Common myeloid progenitor, CD34-positive (primary cell): ENCODE data around the gene SAG.

Experiments
- CTCF ChIA-PET: fragments of 350-600 bp; sonication (Branson Sonifier 250); formaldehyde crosslinking; loops from one replicate; lab custom pipeline; 2021; ENCODE audit warnings: antibody characterized with exemption; lab: Charles Lee
- POLR2A ChIA-PET: fragments of 350-600 bp; sonication (Branson Sonifier 250); formaldehyde crosslinking; loops from one replicate; lab custom pipeline; 2021; ENCODE audit warnings: antibody characterized with exemption; lab: Charles Lee
- DNase-seq, 3 donors: peaks; one replicate each; pipeline versions ENCODE4 v3.0.0 to v3.0.0-alpha.2; 2013
- H3K27ac ChIP-seq, 2 experiments: 1 replicate in 1 of 2; 2 replicates in 1 of 2; pipeline ENCODE4 v1.7.0; 2013; ENCODE audit warnings: inconsistent platforms in 2 of 2, low read length in 2 of 2, mild to moderate bottlenecking in 2 of 2, low read depth in 1 of 2, moderate library complexity in 1 of 2; ENCODE audit not compliant: severe bottlenecking in 2 of 2, insufficient read depth in 1 of 2, poor library complexity in 1 of 2
- H3K27me3 ChIP-seq, 5 experiments: replicated peaks in 2 of 5; 1 replicate in 3 of 5; 2 replicates in 2 of 5; pipeline versions ENCODE4 v1.6.1 to v1.7.0; 2013; ENCODE audit warnings: low read length in 4 of 5, mild to moderate bottlenecking in 2 of 5, moderate library complexity in 2 of 5, inconsistent platforms in 1 of 5; ENCODE audit not compliant: insufficient read depth in 5 of 5, control insufficient read depth in 4 of 5
- H3K36me3 ChIP-seq, 4 experiments: 1 replicate in 2 of 4; 2 replicates in 2 of 4; pipeline versions ENCODE4 v1.6.1 to v1.7.0; 2013; ENCODE audit warnings: low read length in 3 of 4, control low read depth in 1 of 4, mild to moderate bottlenecking in 1 of 4; ENCODE audit not compliant: control insufficient read depth in 4 of 4, insufficient read depth in 4 of 4
- H3K4me1 ChIP-seq, 4 experiments: 1 replicate in 3 of 4; 2 replicates in 1 of 4; pipeline versions ENCODE4 v1.6.1 to v1.7.1; 2013; ENCODE audit warnings: low read length in 3 of 4, mild to moderate bottlenecking in 3 of 4, control low read depth in 1 of 4, inconsistent platforms in 1 of 4, moderate library complexity in 1 of 4; ENCODE audit not compliant: control insufficient read depth in 4 of 4, insufficient read depth in 4 of 4; ENCODE audit errors: control extremely low read depth in 1 of 4
- H3K4me3 ChIP-seq, 7 experiments: 1 replicate in 4 of 7; 2 replicates in 3 of 7; pipeline versions ENCODE4 v1.5.1 to v1.7.0; 2013; ENCODE audit warnings: mild to moderate bottlenecking in 7 of 7, low read length in 6 of 7, moderate library complexity in 6 of 7, inconsistent platforms in 2 of 7, low read depth in 2 of 7, control low read depth in 1 of 7; ENCODE audit not compliant: insufficient read depth in 4 of 7, control insufficient read depth in 1 of 7; ENCODE audit errors: extremely low read depth in 1 of 7
- H3K9me3 ChIP-seq, 5 experiments: 1 replicate in 4 of 5; 2 replicates in 1 of 5; pipeline versions ENCODE4 v1.6.1 to v1.7.1; 2013; ENCODE audit warnings: low read length in 4 of 5, mild to moderate bottlenecking in 2 of 5, inconsistent platforms in 1 of 5, low read depth in 1 of 5, moderate library complexity in 1 of 5; ENCODE audit not compliant: control insufficient read depth in 4 of 5, insufficient read depth in 2 of 5; ENCODE audit errors: control extremely low read depth in 1 of 5
- WGBS: methylation state at CpG from one replicate; pipeline ENCODE4 v1.1.5; 2013; ENCODE audit not compliant: insufficient coverage; 5-methylcytosine and 5-hydroxymethylcytosine counted together

SAG gene

GRCh38 chr2:233365861-233366520 lies 58.4 kb downstream of the SAG start:
- Histone ChIP-seq H3K27ac (no peak overlapping the region), H3K4me3 (no peak overlapping the region), H3K9me3 (peaks cover 0 to 11% (median 5%) of the 10 kb centered on the region in 5 experiments), H3K4me1 (peaks cover 0 to 8% (median under 1%) of the 10 kb centered on the region in 4 experiments), H3K36me3 (peaks cover 0 to 8% (median 1%) of the 10 kb centered on the region in 4 experiments), H3K27me3 (no peaks in the 10 kb centered on the region)
- ChIA-PET POLR2A (no interaction called here), CTCF (interaction anchor here (1.4 to 1.7 kb wide), 2 partner anchors 10 to 19 kb away, joined by 3 to 6 read pairs; no protein-coding TSS in a partner anchor)
- DNase-seq: no peak
- 96% methylated on average over 5 of the region's 6 CpGs for WGBS

- 8% methylated on average over 2 of the region's 3 CpGs for WGBS
- H3K27ac ChIP-seq: no peak overlapping the region
- H3K9me3 ChIP-seq: peaks cover 0 to 11% (median 5%) of the 10 kb centered on the region in 5 experiments
- peak in 2 of 3 donors; percentile 66 to 68 for DNase-seq
- ChIA-PET CTCF (interaction anchor here (1.0 to 1.7 kb wide), 2 partner anchors 10 kb away, joined by 3 to 4 read pairs; no protein-coding TSS in a partner anchor), POLR2A (no interaction called here)
- no peak overlapping the region for H3K4me3 ChIP-seq
- no peaks in the 10 kb centered on the region for H3K27me3 ChIP-seq
- H3K4me1 ChIP-seq: peaks cover 0 to 8% (median under 1%) of the 10 kb centered on the region in 4 experiments
- H3K36me3 ChIP-seq: peaks cover 0 to 5% (median 1%) of the 10 kb centered on the region in 4 experiments
These were observed 60.0 kb downstream of the SAG start for GRCh38 chr2:233367586-233367985.

GRCh38 chr2:233368756-233369155 lies 61.1 kb downstream of the SAG start:
- Histone ChIP-seq H3K4me3 (no peak overlapping the region), H3K27me3 (no peaks in the 10 kb centered on the region), H3K27ac (no peak overlapping the region), H3K4me1 (peaks cover 0 to 8% (median under 1%) of the 10 kb centered on the region in 4 experiments), H3K36me3 (peaks cover 0 to 10% (median 3%) of the 10 kb centered on the region in 4 experiments), H3K9me3 (peaks cover 0 to 7% (median under 1%) of the 10 kb centered on the region in 5 experiments)
- POLR2A ChIA-PET: no interaction called here
- 86% methylated on average over 5 of the region's 5 CpGs for WGBS
- CTCF ChIA-PET: interaction anchor here (1.0 kb wide), 1 partner anchor 9 kb away, joined by 3 read pairs; no protein-coding TSS in a partner anchor
- no peak for DNase-seq

- no peak for DNase-seq
- CTCF ChIA-PET: no interaction called here
- Histone ChIP-seq H3K4me3 (no peak overlapping the region), H3K27me3 (no peaks in the 10 kb centered on the region), H3K4me1 (peaks cover 0 to 8% (median under 1%) of the 10 kb centered on the region in 4 experiments), H3K9me3 (peaks cover 0 to 2% (median 0%) of the 10 kb centered on the region in 5 experiments), H3K36me3 (peaks cover 0 to 10% (median under 1%) of the 10 kb centered on the region in 4 experiments), H3K27ac (no peak overlapping the region)
- 95% methylated on average over 7 of the region's 8 CpGs for WGBS
- POLR2A ChIA-PET: no interaction called here
These were observed 61.8 kb downstream of the SAG start for GRCh38 chr2:233369462-233369861.

GRCh38 chr2:233369897-233370685 lies 62.5 kb downstream of the SAG start:
- CTCF ChIA-PET: interaction anchor here (3.7 kb wide), 1 partner anchor 8 kb away, joined by 14 read pairs; no protein-coding TSS in a partner anchor
- no peak for DNase-seq
- Histone ChIP-seq H3K27ac (no peak overlapping the region), H3K4me1 (peaks cover 0 to 8% (median under 1%) of the 10 kb centered on the region in 4 experiments), H3K27me3 (no peaks in the 10 kb centered on the region), H3K36me3 (peaks cover 0 to 10% (median 0%) of the 10 kb centered on the region in 4 experiments), H3K9me3 (no peaks in the 10 kb centered on the region), H3K4me3 (no peak overlapping the region)
- WGBS: 83% methylated on average over 1 of the region's 9 CpGs
- POLR2A ChIA-PET: interaction anchor here (0.7 kb wide), 1 partner anchor 9 kb away, joined by 4 read pairs; no protein-coding TSS in a partner anchor

GRCh38 chr2:233371641-233372040 lies 64.0 kb downstream of the SAG start:
- POLR2A ChIA-PET: interaction anchor here (0.7 kb wide), 1 partner anchor 1306 kb away, joined by 3 read pairs; no protein-coding TSS in a partner anchor

More at GRCh38 chr2:233371641-233372040, 64.0 kb downstream of the SAG start:
- no peaks in the 10 kb centered on the region for H3K9me3 ChIP-seq
- peaks cover 0 to 17% (median 0%) of the 10 kb centered on the region in 4 experiments for H3K36me3 ChIP-seq
- H3K4me3 ChIP-seq: no peak overlapping the region
- H3K27ac ChIP-seq: no peak overlapping the region
- no peak for DNase-seq
- CTCF ChIA-PET: interaction anchor here (1.0 to 3.7 kb wide), 4 partner anchors 9 to 38 kb away, joined by 3 to 14 read pairs (median 4); no protein-coding TSS in a partner anchor
- H3K4me1 ChIP-seq: peaks cover 0 to 8% (median under 1%) of the 10 kb centered on the region in 4 experiments
- no peaks in the 10 kb centered on the region for H3K27me3 ChIP-seq
- WGBS: 100% methylated on average over 1 of the region's 2 CpGs
